AG04449 (cell line): ENCODE data around the gene MOV10L1.

ENCODE experiments used
- CTCF ChIA-PET: fragments of 350-600 bp; formaldehyde crosslinking; extraction: SDS; loops from one replicate; lab custom pipeline; 2021; ENCODE audit warnings: antibody characterized with exemption; lab: Yijun Ruan, JAX
- POLR2A ChIA-PET: fragments of 400-600, 350-600 bp; formaldehyde crosslinking; extraction: SDS; loops from one replicate; lab custom pipeline; 2020; ENCODE audit warnings: antibody characterized with exemption, inconsistent platforms; lab: Yijun Ruan, JAX
- DNase-seq: peaks from one replicate; pipeline ENCODE4 v3.0.0-alpha.2; 2010; ENCODE audit warnings: low read depth, low spot score
- H3K4me3 ChIP-seq: 2 replicates; pipeline ENCODE4 v1.5.1; 2011; ENCODE audit warnings: low read depth, mild to moderate bottlenecking, control low read depth, low read length
- TF ChIP-seq, protein P1 (sequence below): IDR thresholded peaks from one replicate; pipeline ENCODE4 v1.5.1; 2011; ENCODE audit warnings: mild to moderate bottlenecking, moderate library complexity, low read length, control low read depth, inconsistent platforms; ENCODE audit not compliant: insufficient read depth; ENCODE audit errors: missing control alignments

Gene MOV10L1

GRCh38 chr22:50208939-50209892 is 119.4 kb downstream of the MOV10L1 start:
- CTCF ChIA-PET = interaction anchor here (0.6 to 3.8 kb wide), 11 partner anchors 9 to 278 kb away, joined by 3 to 24 read pairs (median 4); no protein-coding TSS in a partner anchor
- POLR2A ChIA-PET = no interaction called here

DNA sequence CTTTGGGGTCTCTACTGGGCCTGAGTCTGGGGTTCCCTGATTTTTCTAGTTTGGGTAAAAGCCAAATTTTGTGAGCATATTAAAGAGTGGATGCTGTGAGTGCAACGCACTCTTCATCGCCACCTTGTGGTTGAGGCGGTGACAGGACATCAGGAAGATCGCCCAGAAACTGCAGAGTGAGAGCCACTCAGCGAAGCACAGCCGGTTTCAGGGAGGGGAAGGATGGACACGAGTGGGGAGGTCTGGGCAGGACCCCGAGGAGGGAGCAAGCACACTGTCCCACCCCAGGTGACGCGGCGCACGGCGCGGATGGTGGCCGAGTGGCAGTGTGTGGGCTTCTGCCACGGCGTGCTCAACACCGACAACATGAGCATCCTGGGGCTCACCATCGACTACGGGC is 120.1 kb downstream of the MOV10L1 start:
- no peak for DNase-seq
- H3K4me3 ChIP-seq = no peak overlapping the region
- ChIA-PET CTCF (interaction anchor here (6.6 kb wide), 1 partner anchor 62 kb away, joined by 62 read pairs; no protein-coding TSS in a partner anchor), POLR2A (no interaction called here)
- TF ChIP-seq, protein P1, sequence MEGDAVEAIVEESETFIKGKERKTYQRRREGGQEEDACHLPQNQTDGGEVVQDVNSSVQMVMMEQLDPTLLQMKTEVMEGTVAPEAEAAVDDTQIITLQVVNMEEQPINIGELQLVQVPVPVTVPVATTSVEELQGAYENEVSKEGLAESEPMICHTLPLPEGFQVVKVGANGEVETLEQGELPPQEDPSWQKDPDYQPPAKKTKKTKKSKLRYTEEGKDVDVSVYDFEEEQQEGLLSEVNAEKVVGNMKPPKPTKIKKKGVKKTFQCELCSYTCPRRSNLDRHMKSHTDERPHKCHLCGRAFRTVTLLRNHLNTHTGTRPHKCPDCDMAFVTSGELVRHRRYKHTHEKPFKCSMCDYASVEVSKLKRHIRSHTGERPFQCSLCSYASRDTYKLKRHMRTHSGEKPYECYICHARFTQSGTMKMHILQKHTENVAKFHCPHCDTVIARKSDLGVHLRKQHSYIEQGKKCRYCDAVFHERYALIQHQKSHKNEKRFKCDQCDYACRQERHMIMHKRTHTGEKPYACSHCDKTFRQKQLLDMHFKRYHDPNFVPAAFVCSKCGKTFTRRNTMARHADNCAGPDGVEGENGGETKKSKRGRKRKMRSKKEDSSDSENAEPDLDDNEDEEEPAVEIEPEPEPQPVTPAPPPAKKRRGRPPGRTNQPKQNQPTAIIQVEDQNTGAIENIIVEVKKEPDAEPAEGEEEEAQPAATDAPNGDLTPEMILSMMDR = peak; percentile 81

More at GRCh38 chr22:50208939-50209892, 119.4 kb downstream of the MOV10L1 start:
- TF ChIP-seq, protein P1 = no peak
- DNase-seq = no peak
- no peak overlapping the region for H3K4me3 ChIP-seq

- ChIA-PET POLR2A (no interaction called here), CTCF (interaction anchor here (0.8 to 6.6 kb wide), 9 partner anchors 10 to 280 kb away, joined by 3 to 62 read pairs (median 3); partner anchors contain the start of gene HDAC10)
- TF ChIP-seq, protein P1 = no peak
- H3K4me3 ChIP-seq = no peak overlapping the region
- no peak for DNase-seq
These were observed 120.8 kb downstream of the MOV10L1 start for GRCh38 chr22:50210378-50211139.

GRCh38 chr22:50211147-50211546 is 121.3 kb downstream of the MOV10L1 start:
- ChIA-PET CTCF (interaction anchor here (0.8 to 6.6 kb wide), 12 partner anchors 9 to 280 kb away, joined by 3 to 62 read pairs (median 4); partner anchors contain the start of gene HDAC10), POLR2A (no interaction called here)
- H3K4me3 ChIP-seq = no peak overlapping the region
- TF ChIP-seq, protein P1 = no peak
- no peak for DNase-seq
